ENCODE data around the gene P2RY2. TPM values are rescaled to one million over a fixed set of nuclear protein-coding genes. Genes with fewer than 3 reads are reported as not detected.

P2RY2 gene
- 0.15 and 1.3 TPM in 2 replicates for total RNA-seq (2014; rRNA removed; shearing (Covaris generic); ENCODE audit: low replicate concordance)

GRCh38 chr11:73218106-73218829, at the start of gene P2RY2:
TSS of gene P2RY2 (plus strand) at chr11:73218281. CDS start at chr11:73234160, 15,879 bp downstream.
- DNase-seq: peak; percentile 42
- Histone ChIP-seq H3K4me3 (peak within 1 kb of the TSS; percentile 40), H3K9me3 (no peaks in the 10 kb centered on the region), H3K27me3 (no peaks in the 10 kb centered on the region), H3K36me3 (no peaks in the 10 kb centered on the region)

- Histone ChIP-seq H3K27me3 (no peaks in the 10 kb centered on the region), H3K4me3 (no peak overlapping the region)
Observed at GRCh38 chr11:73168925-73169579, 49.0 kb upstream of the P2RY2 start.

GRCh38 chr11:73170140-73170539, 47.9 kb upstream of the P2RY2 start:
- Histone ChIP-seq H3K9me3 (no peaks in the 10 kb centered on the region), H3K4me3 (no peak overlapping the region), H3K36me3 (no peaks in the 10 kb centered on the region), H3K27me3 (no peaks in the 10 kb centered on the region)
- no peak for DNase-seq

More at GRCh38 chr11:73168925-73169579, 49.0 kb upstream of the P2RY2 start:
- no peaks in the 10 kb centered on the region for H3K9me3 ChIP-seq
- DNase-seq: no peak
- no peaks in the 10 kb centered on the region for H3K36me3 ChIP-seq

DNA sequence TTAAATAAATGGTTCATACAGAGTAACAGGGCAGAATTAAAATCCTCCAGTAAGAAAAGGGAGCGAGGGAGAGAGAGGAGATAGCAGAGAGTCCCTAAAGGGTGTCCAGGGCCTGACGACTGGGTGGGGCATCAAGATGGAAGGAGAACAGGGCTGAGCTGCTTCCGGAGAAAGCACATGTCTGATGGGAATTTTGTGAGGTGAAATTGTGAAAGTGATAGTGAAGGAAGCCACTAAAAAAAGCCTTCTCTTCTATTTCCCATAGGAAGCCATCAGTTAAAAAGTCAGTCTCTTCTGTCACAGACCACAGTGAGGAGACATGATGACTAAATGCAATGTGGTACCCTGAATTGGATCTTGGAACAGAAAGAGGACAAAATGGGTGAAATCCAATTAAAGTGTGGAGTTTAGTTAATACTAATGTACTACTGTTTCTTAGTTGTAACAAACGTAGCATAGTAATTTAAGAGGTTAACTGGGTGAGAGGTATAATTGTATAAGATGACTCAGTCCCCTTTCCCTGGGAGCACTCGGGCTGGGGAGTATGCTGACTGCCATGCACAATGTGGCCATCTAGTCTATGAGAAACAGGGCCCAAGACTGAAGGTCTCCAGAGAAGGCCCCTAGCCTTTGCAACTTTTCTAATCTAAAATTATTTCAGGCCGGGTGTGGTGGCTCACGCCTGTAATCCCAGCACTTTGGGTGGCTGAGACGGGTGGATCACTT, 46.5 kb upstream of the P2RY2 start:
- no peaks in the 10 kb centered on the region for H3K9me3 ChIP-seq
- no peak for DNase-seq

DNA sequence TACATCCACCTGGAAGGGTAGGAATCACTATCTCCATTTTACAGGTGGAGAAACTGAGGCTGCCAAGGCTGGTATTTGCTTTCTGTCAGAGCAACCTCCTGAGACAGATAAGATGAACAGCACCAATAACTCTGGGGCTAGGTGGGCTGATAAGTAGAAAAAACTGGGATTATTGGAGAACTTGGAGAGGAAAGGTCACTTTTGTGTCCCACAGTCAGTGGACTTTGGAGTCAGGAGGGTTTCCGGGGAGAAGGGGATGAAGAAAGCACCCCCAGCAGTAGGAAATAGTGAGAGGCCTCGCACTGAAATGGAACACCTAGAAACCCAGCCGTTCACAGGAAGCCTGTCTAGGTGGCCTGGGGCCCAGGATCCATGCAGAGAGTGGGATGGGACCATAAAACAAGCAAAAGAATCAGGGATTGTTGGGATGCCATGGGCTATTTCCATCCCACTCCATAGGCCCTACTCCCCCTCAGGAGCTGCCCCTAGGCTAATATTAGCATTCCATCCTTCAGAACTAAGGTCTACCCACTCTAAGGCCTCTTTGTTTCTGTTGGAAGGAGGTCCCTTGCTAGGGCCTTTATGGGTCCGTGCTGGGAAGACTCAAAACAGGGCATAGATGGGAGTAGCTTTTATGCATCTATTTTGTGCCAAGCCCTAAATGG, 45.0 kb upstream of the P2RY2 start:
- H3K36me3 ChIP-seq: no peaks in the 10 kb centered on the region
- no peak overlapping the region for H3K4me3 ChIP-seq
- DNase-seq: no peak
- no peaks in the 10 kb centered on the region for H3K27me3 ChIP-seq
- H3K9me3 ChIP-seq: no peaks in the 10 kb centered on the region

More for the DNA sequence above, 46.5 kb upstream of the P2RY2 start:
- no peak overlapping the region for H3K4me3 ChIP-seq
- H3K27me3 ChIP-seq: no peaks in the 10 kb centered on the region
- no peaks in the 10 kb centered on the region for H3K36me3 ChIP-seq

DNA sequence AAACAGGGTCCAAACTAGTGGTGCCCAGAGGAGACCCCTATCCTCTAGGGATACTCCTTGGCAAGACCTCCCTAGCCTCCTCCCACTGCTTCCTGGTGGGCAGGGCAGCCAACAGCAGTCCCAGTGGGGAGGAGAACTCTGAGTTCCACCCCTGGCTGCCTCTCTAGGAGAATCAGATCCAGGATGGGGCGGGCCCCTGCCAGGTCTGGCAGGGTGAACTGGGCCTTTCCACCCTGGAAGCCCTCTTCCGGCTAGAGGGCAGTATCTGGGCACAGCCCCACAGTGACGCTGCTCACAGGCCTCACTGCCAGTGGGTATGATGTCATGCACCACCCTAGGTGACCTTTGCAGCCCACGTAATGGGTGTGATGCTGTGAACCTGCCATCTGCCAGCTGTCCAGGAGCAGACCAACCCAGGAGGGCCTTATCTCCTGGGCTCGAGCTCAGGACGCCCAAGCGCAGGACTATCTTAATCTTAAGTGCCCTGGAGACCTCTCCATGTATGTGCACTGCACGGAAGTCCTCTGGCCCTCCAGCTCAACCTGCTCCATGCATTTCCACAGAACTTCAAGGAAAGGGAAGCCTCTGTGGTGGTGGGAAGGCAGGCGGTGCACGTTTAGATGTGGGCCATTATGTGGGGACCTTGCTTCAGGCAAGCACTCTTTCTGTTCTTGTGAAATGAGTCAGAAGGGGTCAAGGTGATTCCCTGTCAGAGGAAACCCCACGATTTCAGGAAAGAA, 44.2 kb upstream of the P2RY2 start:
- Histone ChIP-seq H3K9me3 (no peaks in the 10 kb centered on the region), H3K36me3 (no peaks in the 10 kb centered on the region), H3K4me3 (no peak overlapping the region), H3K27me3 (no peaks in the 10 kb centered on the region)
- peak; percentile 79 for DNase-seq

GRCh38 chr11:73174495-73174791, 43.6 kb upstream of the P2RY2 start:
- H3K27me3 ChIP-seq: no peaks in the 10 kb centered on the region
- H3K9me3 ChIP-seq: no peaks in the 10 kb centered on the region
- no peak for DNase-seq
- no peaks in the 10 kb centered on the region for H3K36me3 ChIP-seq
- H3K4me3 ChIP-seq: no peak overlapping the region

- H3K9me3 ChIP-seq: no peaks in the 10 kb centered on the region
- no peak for DNase-seq
- H3K27me3 ChIP-seq: no peaks in the 10 kb centered on the region
- H3K36me3 ChIP-seq: no peaks in the 10 kb centered on the region
- no peak overlapping the region for H3K4me3 ChIP-seq
Observed at GRCh38 chr11:73175551-73176144, 42.4 kb upstream of the P2RY2 start.

GRCh38 chr11:73176145-73176873, 41.8 kb upstream of the P2RY2 start:
- no peaks in the 10 kb centered on the region for H3K27me3 ChIP-seq
- no peaks in the 10 kb centered on the region for H3K36me3 ChIP-seq
- H3K9me3 ChIP-seq: no peaks in the 10 kb centered on the region
- H3K4me3 ChIP-seq: no peak overlapping the region
- DNase-seq: no peak

GRCh38 chr11:73176874-73177155, 41.3 kb upstream of the P2RY2 start:
- no peaks in the 10 kb centered on the region for H3K36me3 ChIP-seq
- H3K9me3 ChIP-seq: no peaks in the 10 kb centered on the region
- no peaks in the 10 kb centered on the region for H3K27me3 ChIP-seq
- no peak for DNase-seq
- no peak overlapping the region for H3K4me3 ChIP-seq

DNA sequence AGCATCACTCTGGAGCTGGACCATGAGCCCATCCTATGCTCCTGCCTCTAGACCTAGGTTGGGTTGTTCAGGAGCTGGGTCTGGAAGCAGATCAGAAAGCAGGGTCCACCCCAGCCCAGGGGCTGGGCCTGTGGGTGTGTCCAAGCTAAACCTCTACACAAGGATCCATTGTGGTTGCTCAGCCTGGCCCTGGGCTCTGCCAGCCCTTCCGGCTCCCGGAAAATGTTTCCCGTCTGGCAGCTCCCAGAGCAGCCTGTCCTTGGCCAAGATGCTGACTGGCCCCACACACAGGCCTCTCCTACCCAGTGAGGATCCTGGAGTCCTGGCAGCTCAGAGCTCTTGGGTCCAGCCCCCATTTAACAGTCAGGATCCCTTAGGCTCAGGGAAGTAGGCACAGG, 40.7 kb upstream of the P2RY2 start:
- H3K27me3 ChIP-seq: no peaks in the 10 kb centered on the region
- H3K4me3 ChIP-seq: no peak overlapping the region
- DNase-seq: peak; percentile 75
- no peaks in the 10 kb centered on the region for H3K36me3 ChIP-seq
- H3K9me3 ChIP-seq: no peaks in the 10 kb centered on the region

DNA sequence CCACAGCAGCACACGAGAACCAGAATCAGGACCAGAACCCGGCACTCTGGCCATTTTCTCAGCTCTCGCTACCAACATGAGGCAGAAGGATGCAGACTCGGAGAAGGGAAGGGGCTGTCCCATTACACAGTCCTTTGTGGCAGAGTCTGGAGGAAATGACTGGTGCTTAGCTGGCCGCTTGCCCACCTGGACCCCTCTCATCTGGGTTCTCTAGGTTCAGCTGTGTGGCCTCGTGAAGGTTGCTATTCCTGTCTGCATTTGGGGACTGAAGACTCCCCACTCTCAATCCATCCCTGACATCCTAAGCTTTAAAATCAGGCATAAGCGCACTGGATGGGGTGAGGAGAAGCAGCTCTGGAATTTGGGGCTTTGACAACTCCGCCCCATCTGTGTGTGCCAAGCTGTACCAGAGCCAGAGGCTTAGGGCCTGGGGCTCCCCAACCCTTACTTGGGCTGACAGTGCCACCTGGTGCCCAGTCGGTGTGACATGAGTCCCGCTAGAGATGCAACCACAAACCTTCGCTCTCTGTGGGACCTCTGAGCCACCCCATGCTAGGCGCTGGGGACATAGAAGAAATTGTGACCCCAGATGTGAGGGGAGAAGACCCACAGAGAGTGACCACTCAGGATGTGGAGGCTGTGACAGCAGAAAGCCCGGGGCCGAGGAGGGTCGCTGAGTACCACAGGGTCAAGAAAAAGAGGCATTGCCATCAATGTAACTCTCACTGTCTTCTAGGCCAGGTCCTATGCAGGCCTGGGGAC, 40.1 kb upstream of the P2RY2 start:
- DNase-seq: peak; percentile 83
- Histone ChIP-seq H3K36me3 (no peaks in the 10 kb centered on the region), H3K4me3 (no peak overlapping the region), H3K27me3 (no peaks in the 10 kb centered on the region), H3K9me3 (no peaks in the 10 kb centered on the region)

DNA sequence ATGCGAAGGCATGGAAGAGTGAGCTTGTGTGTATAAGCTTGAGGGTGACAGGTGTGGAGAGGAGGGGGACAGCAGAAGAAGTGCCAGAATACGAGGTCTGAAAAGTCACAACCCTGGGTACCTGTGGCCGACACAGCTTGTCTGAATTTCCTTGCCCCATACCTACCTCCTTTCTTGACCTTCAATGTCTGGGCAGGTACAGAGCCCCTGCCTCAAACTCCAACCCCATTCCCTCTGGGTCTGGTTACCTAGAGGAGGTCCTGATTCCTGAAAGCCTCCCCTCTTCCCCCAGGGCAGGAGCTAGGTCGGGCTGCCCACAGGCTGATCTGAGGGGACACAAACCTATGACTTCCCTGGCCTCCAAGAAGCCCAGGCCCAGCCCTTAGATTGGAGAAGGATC, 39.4 kb upstream of the P2RY2 start:
- H3K9me3 ChIP-seq: no peaks in the 10 kb centered on the region
- no peaks in the 10 kb centered on the region for H3K27me3 ChIP-seq
- H3K36me3 ChIP-seq: no peaks in the 10 kb centered on the region
- DNase-seq: no peak
- H3K4me3 ChIP-seq: no peak overlapping the region

- Histone ChIP-seq H3K9me3 (no peaks in the 10 kb centered on the region), H3K36me3 (no peaks in the 10 kb centered on the region), H3K27me3 (no peaks in the 10 kb centered on the region), H3K4me3 (no peak overlapping the region)
- DNase-seq: no peak
Observed at GRCh38 chr11:73182824-73183321, 35.2 kb upstream of the P2RY2 start.
